ENCODE measurements around the gene APOBEC3H. TPM values are rescaled to one million over a fixed set of nuclear protein-coding genes. Genes with fewer than 3 reads are reported as not detected.
A peak's percentile ranks its signal among the peaks of the same experiment; 100 is the strongest.

Gene APOBEC3H
- total RNA-seq, 1 donor from 2014 or later, result 0.84 TPM

DNA sequence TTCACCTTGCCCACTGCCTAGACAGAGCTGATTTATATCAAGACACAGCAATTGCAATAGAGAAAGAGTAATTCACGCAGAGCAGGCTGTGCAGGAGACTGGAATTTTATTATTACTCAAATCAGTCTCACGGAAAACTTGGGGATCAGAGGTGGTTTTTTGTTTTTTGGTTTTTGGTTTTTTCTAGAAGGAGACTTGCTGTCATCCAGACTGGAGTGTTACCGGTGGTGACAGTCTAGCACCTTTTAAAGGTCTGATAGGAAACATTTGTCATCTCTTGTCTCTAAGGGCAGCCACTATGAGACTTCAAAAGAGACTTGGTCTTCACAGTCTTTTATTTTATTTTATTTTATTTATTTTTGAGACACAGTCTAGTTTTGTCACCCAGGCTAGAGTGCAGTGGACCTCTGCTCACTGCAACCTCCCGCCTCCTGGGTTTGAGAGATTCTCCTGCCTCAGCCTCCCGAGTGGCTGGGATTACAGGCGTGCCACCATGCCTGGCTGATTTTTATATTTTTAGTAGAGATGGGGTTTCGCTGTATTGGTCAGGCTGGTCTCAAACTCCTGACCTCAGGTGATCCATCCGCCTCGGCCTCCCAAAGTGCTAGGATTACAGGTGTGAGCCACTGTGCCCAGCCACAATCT, 19.1 kb downstream of the APOBEC3H start:
- Histone ChIP-seq H3K9me3 (no peaks in the 10 kb centered on the region), H3K36me3 (no peaks in the 10 kb centered on the region), H3K4me1 (no peaks in the 10 kb centered on the region), H3K4me3 (no peak overlapping the region), H3K27ac (no peak overlapping the region), H3K27me3 (peaks cover 27% of the 10 kb centered on the region)
- TF ChIP-seq, protein P1, sequence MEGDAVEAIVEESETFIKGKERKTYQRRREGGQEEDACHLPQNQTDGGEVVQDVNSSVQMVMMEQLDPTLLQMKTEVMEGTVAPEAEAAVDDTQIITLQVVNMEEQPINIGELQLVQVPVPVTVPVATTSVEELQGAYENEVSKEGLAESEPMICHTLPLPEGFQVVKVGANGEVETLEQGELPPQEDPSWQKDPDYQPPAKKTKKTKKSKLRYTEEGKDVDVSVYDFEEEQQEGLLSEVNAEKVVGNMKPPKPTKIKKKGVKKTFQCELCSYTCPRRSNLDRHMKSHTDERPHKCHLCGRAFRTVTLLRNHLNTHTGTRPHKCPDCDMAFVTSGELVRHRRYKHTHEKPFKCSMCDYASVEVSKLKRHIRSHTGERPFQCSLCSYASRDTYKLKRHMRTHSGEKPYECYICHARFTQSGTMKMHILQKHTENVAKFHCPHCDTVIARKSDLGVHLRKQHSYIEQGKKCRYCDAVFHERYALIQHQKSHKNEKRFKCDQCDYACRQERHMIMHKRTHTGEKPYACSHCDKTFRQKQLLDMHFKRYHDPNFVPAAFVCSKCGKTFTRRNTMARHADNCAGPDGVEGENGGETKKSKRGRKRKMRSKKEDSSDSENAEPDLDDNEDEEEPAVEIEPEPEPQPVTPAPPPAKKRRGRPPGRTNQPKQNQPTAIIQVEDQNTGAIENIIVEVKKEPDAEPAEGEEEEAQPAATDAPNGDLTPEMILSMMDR (IDR thresholded peaks at IDR 0.05), result no peak
- ATAC-seq (no peak), DNase-seq (no peak)
- intact Hi-C loops (cut with DNase I), result no loop called here

DNA sequence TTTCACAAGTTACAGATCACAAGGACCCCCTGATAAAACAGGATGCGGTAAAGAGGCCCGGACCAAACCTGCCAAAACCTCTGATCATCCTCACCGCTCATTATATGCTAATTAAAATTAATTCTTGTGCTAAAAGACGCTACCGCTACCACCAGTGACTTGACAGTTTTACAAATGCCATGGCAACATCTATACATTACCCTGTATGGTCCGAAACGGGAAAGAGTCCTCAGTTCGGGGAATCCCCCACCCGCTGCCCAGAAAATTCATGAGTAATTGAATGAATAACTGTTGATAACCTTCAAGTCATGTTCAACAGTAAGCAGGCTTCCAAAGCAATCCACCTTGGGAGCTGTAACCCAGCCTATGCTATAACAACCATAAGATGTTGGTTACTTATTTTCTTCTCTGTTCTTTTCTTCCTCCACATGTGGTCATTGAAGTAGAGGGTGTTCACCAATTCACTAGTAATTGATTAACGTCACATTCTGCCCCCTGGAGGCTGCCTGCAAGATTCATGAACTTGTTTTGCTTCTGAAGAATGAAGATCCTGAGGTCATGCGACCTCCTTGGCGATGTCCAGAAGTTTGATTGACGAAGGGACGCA, 20.6 kb downstream of the APOBEC3H start:
- H3K4me1 ChIP-seq, result no peaks in the 10 kb centered on the region
- peak; percentile 76 for ATAC-seq
- no peaks in the 10 kb centered on the region for H3K36me3 ChIP-seq
- H3K27ac ChIP-seq, result no peak overlapping the region
- DNase-seq, result no peak
- H3K27me3 ChIP-seq, result peaks cover 27% of the 10 kb centered on the region
- TF ChIP-seq, protein P1 (IDR thresholded peaks at IDR 0.05), result peak; percentile 55
- H3K9me3 ChIP-seq, result no peaks in the 10 kb centered on the region
- intact Hi-C loops (cut with DNase I), result no loop called here
- H3K4me3 ChIP-seq, result no peak overlapping the region

DNA sequence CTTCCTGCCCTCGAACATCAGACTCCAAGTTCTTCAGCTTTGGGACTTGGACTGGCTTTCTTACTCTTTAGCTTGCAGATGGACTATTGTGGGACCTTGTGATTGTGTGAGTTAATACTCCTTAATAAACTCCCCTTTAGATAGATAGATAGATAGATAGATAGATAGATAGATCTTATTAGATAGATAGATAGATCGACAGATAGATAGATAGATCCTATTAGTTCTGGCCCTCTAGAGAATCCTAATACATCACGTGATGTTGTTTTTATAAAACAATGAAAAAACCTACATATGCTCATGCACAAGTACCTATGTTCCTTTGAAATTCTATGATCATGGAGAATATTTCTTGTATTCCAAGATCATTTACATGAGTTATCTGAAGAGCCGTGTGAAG, 23.9 kb downstream of the APOBEC3H start:
- H3K9me3 ChIP-seq, result no peaks in the 10 kb centered on the region
- DNase-seq (no peak), ATAC-seq (no peak)
- intact Hi-C loops (cut with DNase I), result no loop called here
- H3K27me3 ChIP-seq, result peaks cover 11% of the 10 kb centered on the region
- H3K36me3 ChIP-seq, result no peaks in the 10 kb centered on the region
- no peak overlapping the region for H3K27ac ChIP-seq
- TF ChIP-seq, protein P1 (IDR thresholded peaks at IDR 0.05), result no peak
- H3K4me1 ChIP-seq, result no peaks in the 10 kb centered on the region
- H3K4me3 ChIP-seq, result no peak overlapping the region

DNA sequence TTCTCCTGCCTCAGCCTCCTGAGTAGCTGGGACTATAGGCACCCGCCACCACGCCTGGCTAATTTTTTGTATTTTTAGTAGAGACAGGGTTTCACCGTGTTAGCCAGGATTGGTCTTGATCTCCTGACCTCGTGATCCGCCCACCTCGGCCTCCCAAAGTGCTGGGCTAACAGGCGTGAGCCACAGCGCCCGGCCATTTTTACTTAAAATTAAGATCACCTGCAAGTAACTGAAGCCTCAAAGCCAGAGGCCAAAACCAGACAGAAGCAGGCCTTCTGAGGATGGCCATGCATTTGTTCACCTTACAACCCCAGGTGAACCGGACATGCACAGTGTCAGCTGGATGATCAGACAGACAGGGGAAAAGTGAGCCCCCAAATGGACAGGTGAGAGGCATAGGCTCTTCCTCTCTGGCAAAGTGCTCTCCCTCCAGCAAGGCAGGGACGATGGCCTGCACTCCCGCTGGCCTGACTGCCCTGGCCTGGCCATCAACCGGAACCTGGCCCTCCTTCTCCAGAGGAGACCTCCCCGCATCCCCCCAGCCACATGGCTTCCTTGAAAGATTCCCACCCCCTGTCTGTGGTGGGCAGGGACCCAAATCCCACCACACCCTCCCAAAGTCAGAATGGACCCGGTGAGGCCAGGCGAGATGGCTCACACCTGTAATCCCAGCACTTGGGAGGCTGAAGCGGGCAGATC, 25.9 kb downstream of the APOBEC3H start:
- H3K36me3 ChIP-seq, result no peaks in the 10 kb centered on the region
- no peak overlapping the region for H3K27ac ChIP-seq
- no peak for DNase-seq
- H3K27me3 ChIP-seq, result peaks cover 1% of the 10 kb centered on the region
- intact Hi-C loops (cut with DNase I), result no loop called here
- TF ChIP-seq, protein P1 (IDR thresholded peaks at IDR 0.05), result no peak
- H3K9me3 ChIP-seq, result no peaks in the 10 kb centered on the region
- no peak overlapping the region for H3K4me3 ChIP-seq
- ATAC-seq, result no peak
- no peaks in the 10 kb centered on the region for H3K4me1 ChIP-seq

DNA sequence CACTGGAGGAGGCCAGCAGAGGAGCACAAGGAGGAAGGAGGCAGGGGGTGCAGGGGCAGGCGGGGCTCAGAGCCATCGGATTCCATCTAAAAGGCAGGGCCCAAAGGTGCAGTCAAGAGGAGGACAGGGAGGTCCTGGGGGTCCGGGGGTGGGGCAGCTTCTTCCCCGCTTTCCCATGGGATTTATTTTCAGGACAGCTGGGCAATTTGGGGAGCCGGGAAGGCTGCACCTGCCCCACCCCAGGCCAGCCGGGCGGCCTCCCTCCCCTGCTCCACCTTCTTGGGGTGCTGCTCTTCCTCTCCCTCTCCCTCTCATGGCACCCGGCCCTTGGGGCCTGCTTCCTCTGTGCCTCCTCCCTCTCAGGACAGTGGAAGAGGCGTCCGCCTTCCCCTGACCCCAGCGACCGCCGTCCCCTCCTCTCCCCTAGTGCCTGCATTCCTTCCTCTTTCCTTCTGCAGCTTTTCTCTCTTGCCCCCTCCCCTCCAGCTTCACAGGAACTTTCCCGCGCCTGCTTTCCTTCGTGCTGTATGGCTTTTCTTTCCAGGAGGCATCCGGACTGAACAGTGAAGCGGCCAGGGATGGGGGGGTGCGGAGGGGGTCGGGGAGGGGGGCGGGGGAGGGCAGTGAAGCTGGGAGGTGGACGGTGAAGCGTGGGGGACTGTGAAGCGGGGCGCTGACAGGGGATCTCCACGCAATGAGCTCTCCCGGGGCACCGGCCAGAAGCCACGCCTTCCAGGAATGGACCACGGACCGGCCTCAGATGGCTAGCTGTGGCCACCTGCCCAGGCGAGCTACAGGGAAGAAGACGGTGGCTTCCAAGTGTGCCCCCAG, 26.9 kb downstream of the APOBEC3H start:
- Histone ChIP-seq H3K27me3 (no peaks in the 10 kb centered on the region), H3K27ac (no peak overlapping the region), H3K4me3 (no peak overlapping the region), H3K4me1 (no peaks in the 10 kb centered on the region), H3K36me3 (no peaks in the 10 kb centered on the region), H3K9me3 (no peaks in the 10 kb centered on the region)
- intact Hi-C loops (cut with DNase I), result no loop called here
- TF ChIP-seq, protein P1 (IDR thresholded peaks at IDR 0.05), result no peak
- DNase-seq (no peak), ATAC-seq (peak; percentile 65)
